Effector CD4-positive, alpha-beta T cell (primary cell): ENCODE results near the gene PCDHGA1.
"Not testable (repeated sequence)": the region's sequence is repeated elsewhere in the genome, so short reads cannot be mapped to it uniquely, and the experiment has no call there.

ENCODE experiments used
- DNase-seq: peaks from one replicate; pipeline ENCODE4 v3.0.0-alpha.2; 2020

Gene PCDHGA1

GRCh38 chr5:141383345-141383744, 53.0 kb downstream of the PCDHGA1 start:
- DNase-seq, result no peak

DNA sequence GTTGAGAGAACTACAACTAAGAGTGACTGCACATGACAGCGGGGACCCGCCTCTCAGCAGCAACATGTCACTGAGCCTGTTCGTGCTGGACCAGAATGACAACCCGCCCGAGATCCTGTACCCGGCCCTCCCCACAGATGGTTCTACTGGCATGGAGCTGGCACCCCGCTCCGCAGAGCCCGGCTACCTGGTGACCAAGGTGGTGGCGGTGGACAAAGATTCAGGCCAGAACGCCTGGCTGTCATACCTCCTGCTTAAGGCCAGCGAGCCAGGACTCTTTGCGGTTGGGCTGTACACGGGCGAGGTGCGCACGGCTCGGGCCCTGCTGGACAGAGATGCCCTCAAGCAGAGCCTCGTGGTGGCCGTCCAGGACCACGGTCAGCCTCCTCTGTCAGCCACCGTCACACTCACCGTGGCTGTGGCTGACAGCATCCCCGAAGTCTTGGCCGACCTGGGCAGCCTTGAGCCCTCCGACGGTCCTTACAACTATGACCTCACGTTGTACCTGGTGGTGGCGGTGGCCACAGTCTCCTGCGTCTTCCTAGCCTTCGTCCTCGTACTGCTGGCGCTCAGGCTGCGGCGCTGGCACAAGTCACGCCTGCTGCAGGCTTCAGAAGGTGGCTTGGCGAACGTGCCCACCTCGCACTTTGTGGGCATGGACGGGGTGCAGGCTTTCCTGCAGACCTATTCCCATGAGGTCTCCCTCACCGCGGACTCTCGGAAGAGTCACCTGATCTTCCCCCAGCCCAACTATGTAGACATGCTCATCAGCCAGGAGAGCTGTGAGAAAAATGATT, 54.4 kb downstream of the PCDHGA1 start:
- no peak for DNase-seq

- not testable (repeated sequence) for DNase-seq
These were observed 57.4 kb downstream of the PCDHGA1 start, which contains the start of gene PCDHGB4 for GRCh38 chr5:141387557-141388311. PCDHGB4 (plus strand) TSS chr5:141387698; CDS start chr5:141387885, 187 bp downstream.

GRCh38 chr5:141388661-141389060, 58.3 kb downstream of the PCDHGA1 start:
- no peak for DNase-seq

DNA sequence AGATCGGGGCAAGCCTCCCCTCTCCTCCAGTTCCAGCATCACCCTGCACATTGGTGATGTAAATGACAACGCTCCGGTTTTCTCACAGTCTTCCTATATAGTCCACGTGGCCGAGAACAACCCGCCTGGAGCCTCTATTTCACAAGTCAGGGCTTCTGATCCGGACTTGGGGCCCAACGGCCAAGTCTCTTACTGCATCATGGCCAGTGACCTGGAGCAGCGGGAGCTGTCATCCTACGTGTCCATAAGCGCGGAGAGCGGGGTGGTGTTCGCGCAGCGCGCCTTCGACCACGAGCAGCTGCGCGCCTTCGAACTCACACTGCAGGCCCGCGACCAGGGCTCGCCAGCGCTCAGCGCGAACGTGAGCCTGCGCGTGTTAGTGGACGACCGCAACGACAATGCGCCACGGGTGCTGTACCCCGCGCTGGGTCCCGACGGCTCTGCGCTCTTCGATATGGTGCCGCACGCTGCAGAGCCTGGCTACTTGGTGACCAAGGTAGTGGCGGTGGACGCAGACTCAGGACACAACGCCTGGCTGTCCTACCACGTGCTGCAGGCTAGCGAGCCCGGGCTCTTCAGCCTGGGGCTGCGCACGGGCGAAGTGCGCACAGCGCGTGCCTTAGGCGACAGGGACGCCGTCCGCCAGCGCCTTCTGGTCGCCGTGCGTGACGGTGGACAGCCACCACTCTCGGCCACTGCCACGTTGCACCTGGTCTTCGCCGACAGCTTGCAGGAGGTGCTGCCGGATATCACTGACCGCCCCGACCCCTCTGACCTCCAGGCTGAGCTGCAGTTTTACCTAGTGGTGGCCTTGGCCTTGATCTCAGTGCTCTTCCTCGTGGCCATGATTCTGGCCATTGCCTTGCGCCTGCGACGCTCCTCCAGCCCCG, 59.1 kb downstream of the PCDHGA1 start:
- DNase-seq, result no peak

DNA sequence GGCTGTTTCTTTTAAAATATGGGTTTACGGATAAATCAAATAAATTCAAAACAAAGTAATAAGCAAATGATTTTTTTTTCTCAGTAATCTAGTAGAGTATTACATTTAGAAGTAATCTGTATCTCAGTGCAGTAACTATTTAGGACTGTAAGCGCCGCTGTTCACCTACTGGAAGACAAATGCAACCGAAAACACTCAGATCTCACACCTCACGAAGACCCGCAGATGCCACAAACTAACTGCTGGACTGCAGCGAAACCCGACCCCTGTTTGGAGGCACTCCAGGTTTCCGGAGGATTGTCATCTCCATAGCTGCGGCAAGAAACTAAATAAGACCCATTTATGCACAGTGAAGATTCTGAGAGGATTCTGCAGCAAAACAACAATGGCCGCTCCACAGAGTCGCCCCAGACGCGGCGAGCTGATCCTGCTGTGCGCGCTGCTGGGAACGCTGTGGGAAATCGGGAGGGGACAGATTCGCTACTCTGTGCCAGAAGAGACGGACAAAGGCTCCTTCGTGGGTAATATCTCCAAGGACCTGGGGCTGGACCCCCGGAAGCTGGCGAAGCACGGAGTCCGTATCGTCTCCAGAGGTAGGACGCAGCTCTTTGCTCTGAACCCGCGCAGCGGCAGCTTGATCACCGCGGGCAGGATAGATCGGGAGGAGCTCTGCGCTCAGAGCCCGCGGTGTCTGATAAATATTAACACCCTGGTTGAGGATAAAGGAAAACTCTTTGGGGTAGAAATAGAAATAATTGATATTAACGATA, 62.3 kb downstream of the PCDHGA1 start, which contains the start of gene PCDHGA8:
Gene PCDHGA8 (plus strand): TSS at position 205 of the 770 bp plus-strand sequence. CDS start 181 bp downstream, at position 386.
- no peak for DNase-seq

GRCh38 chr5:141393267-141393666, 63.0 kb downstream of the PCDHGA1 start:
- DNase-seq, result no peak

DNA sequence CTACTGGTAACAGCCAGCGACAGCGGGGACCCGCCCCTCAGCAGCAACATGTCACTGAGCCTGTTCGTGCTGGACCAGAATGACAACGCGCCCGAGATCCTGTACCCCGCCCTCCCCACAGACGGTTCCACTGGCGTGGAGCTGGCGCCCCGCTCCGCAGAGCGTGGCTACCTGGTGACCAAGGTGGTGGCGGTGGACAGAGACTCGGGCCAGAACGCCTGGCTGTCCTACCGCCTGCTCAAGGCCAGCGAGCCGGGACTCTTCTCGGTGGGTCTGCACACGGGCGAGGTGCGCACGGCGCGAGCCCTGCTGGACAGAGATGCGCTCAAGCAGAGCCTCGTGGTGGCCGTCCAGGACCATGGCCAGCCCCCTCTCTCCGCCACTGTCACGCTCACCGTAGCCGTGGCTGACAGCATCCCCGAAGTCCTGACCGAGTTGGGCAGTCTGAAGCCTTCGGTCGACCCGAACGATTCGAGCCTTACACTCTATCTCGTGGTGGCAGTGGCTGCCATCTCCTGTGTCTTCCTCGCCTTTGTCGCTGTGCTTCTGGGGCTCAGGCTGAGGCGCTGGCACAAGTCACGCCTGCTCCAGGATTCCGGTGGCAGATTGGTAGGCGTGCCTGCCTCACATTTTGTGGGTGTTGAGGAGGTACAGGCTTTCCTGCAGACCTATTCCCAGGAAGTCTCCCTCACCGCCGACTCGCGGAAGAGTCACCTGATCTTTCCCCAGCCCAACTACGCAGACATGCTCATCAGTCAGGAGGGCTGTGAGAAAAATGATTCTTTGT, 64.3 kb downstream of the PCDHGA1 start:
- not testable (repeated sequence) for DNase-seq

GRCh38 chr5:141397756-141398551, 67.6 kb downstream of the PCDHGA1 start, which contains the start of gene PCDHGB5:
PCDHGB5 (plus strand) TSS chr5:141397947; CDS start chr5:141398128, 181 bp downstream.
- not testable (repeated sequence) for DNase-seq

- DNase-seq, result no peak
These were observed 68.3 kb downstream of the PCDHGA1 start for GRCh38 chr5:141398608-141399007.

- DNase-seq, result no peak
These were observed 69.4 kb downstream of the PCDHGA1 start for GRCh38 chr5:141399555-141400258.

GRCh38 chr5:141402553-141403243, 72.4 kb downstream of the PCDHGA1 start, which contains the start of gene PCDHGA9:
PCDHGA9 (plus strand) TSS chr5:141402778; CDS start chr5:141402953, 175 bp downstream.
- no peak for DNase-seq

- DNase-seq, result no peak
These were observed 73.1 kb downstream of the PCDHGA1 start for GRCh38 chr5:141403387-141403786.

DNA sequence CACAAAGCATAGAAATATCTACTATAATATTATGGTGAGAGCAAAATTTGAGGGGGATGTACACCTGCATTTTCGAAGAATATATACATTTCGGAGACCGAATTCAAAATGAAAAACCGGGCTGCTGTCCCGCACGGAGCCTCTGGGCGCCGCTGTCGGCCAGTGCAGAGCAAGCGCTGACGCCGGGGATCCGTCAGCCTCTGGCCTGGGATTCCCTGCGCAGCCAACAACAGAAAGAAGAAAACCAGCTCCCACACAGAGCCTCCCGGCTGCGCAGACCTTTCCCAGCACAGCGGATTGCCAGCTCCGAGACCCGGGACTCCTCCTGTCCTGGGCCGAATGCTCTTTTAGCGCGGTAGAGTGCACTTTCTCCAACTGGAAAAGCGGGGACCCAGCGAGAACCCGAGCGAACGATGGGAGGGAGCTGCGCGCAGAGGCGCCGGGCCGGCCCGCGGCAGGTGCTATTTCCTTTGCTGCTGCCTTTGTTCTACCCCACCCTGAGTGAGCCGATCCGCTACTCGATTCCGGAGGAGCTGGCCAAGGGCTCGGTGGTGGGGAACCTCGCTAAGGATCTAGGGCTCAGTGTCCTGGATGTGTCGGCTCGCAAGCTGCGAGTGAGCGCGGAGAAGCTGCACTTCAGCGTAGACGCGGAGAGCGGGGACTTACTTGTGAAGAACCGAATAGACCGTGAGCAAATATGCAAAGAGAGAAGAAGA, 77.6 kb downstream of the PCDHGA1 start, which contains the start of gene PCDHGB6:
Gene PCDHGB6 (plus strand): TSS at position 232 of the 716 bp plus-strand sequence. CDS start 182 bp downstream, at position 414.
- not testable (repeated sequence) for DNase-seq

DNA sequence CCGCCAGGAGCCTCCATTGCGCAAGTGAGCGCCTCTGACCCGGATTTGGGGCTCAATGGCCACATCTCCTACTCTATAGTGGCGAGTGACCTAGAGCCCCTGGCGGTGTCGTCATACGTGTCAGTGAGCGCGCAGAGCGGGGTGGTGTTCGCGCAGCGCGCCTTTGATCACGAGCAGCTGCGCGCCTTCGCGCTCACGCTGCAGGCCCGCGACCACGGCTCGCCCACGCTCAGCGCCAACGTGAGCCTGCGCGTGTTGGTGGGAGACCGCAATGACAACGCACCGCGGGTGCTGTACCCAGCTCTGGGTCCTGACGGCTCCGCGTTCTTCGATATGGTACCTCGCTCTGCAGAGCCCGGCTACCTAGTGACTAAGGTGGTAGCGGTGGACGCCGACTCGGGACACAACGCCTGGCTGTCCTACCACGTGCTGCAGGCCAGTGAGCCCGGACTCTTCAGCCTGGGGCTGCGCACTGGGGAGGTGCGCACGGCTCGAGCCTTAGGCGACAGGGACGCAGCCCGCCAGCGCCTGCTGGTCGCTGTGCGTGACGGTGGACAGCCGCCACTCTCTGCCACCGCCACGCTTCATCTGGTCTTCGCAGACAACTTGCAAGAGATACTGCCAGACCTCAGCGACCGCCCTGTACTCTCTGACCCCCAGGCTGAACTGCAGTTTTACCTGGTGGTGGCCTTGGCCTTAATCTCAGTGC, 79.4 kb downstream of the PCDHGA1 start:
- DNase-seq, result no peak

GRCh38 chr5:141411575-141411974, 81.3 kb downstream of the PCDHGA1 start:
- DNase-seq, result no peak
